Measurements from ENCODE around the gene SCN1A.

SCN1A gene

GRCh38 chr2:166137331-166137730, 9.5 kb upstream of the SCN1A start:
- no peak overlapping the region for H2AFZ ChIP-seq (ENCODE audit: low read length)
- no peak overlapping the region for H3K4me2 ChIP-seq (ENCODE audit: low read depth, low read length, poor library complexity, severe bottlenecking)
- no peak overlapping the region for H3K4me3 ChIP-seq (ENCODE audit: low read length, poor library complexity, severe bottlenecking)
- H3K9me2 ChIP-seq (replicated peaks; ENCODE audit: low read depth, low read length), result no peaks in the 10 kb centered on the region
- H3K27me3 ChIP-seq (ENCODE audit: insufficient read depth, low read length, poor library complexity, severe bottlenecking), result no peaks in the 10 kb centered on the region
- H3K4me1 ChIP-seq (ENCODE audit: insufficient read depth, low read length, poor library complexity, severe bottlenecking), result no peaks in the 10 kb centered on the region
- H3F3A ChIP-seq (ENCODE audit: low read depth), result no peaks in the 10 kb centered on the region
- no peak overlapping the region for H3K9ac ChIP-seq (ENCODE audit: low read depth, low read length, poor library complexity, severe bottlenecking)
- no peaks in the 10 kb centered on the region for H3K36me3 ChIP-seq (ENCODE audit: insufficient read depth, low read length)
- TF ChIP-seq EZH2phosphoT487 (IDR thresholded peaks at IDR 0.05; ENCODE audit: borderline replicate concordance), result no peak
- no peak for TF ChIP-seq CTCF (conservative IDR thresholded peaks at IDR 0.05; ENCODE audit: low read length)
- no peaks in the 10 kb centered on the region for H3K79me2 ChIP-seq (ENCODE audit: insufficient read depth, low read length)
- H4K20me1 ChIP-seq (ENCODE audit: insufficient read depth, low read length, poor library complexity, severe bottlenecking), result no peaks in the 10 kb centered on the region
- no peaks in the 10 kb centered on the region for H3K9me3 ChIP-seq (ENCODE audit: insufficient read depth, low read depth, low read length)

- H3K79me2 ChIP-seq (ENCODE audit: insufficient read depth, low read length), result no peaks in the 10 kb centered on the region
- H2AFZ ChIP-seq (ENCODE audit: low read length), result no peak overlapping the region
- H3K4me2 ChIP-seq (ENCODE audit: low read depth, low read length, poor library complexity, severe bottlenecking), result no peak overlapping the region
- no peaks in the 10 kb centered on the region for H3K27me3 ChIP-seq (ENCODE audit: insufficient read depth, low read length, poor library complexity, severe bottlenecking)
- H3F3A ChIP-seq (ENCODE audit: low read depth), result no peaks in the 10 kb centered on the region
- no peaks in the 10 kb centered on the region for H3K36me3 ChIP-seq (ENCODE audit: insufficient read depth, low read length)
- no peaks in the 10 kb centered on the region for H3K9me2 ChIP-seq (replicated peaks; ENCODE audit: low read depth, low read length)
- no peaks in the 10 kb centered on the region for H3K4me1 ChIP-seq (ENCODE audit: insufficient read depth, low read length, poor library complexity, severe bottlenecking)
- no peaks in the 10 kb centered on the region for H4K20me1 ChIP-seq (ENCODE audit: insufficient read depth, low read length, poor library complexity, severe bottlenecking)
- no peak for TF ChIP-seq EZH2phosphoT487 (IDR thresholded peaks at IDR 0.05; ENCODE audit: borderline replicate concordance)
- no peak for TF ChIP-seq CTCF (conservative IDR thresholded peaks at IDR 0.05; ENCODE audit: low read length)
- H3K4me3 ChIP-seq (ENCODE audit: low read length, poor library complexity, severe bottlenecking), result no peak overlapping the region
- no peak overlapping the region for H3K9ac ChIP-seq (ENCODE audit: low read depth, low read length, poor library complexity, severe bottlenecking)
- no peaks in the 10 kb centered on the region for H3K9me3 ChIP-seq (ENCODE audit: insufficient read depth, low read depth, low read length)
Observed at GRCh38 chr2:166135849-166136258, 8.0 kb upstream of the SCN1A start.

GRCh38 chr2:166135152-166135848, 7.5 kb upstream of the SCN1A start:
- Histone ChIP-seq H3K9ac (ENCODE audit: low read depth, low read length, poor library complexity, severe bottlenecking) (no peak overlapping the region), H3K9me2 (replicated peaks; ENCODE audit: low read depth, low read length) (no peaks in the 10 kb centered on the region), H3K27me3 (ENCODE audit: insufficient read depth, low read length, poor library complexity, severe bottlenecking) (no peaks in the 10 kb centered on the region), H3K9me3 (ENCODE audit: insufficient read depth, low read depth, low read length) (no peaks in the 10 kb centered on the region), H3K4me2 (ENCODE audit: low read depth, low read length, poor library complexity, severe bottlenecking) (no peak overlapping the region), H2AFZ (ENCODE audit: low read length) (no peak overlapping the region), H4K20me1 (ENCODE audit: insufficient read depth, low read length, poor library complexity, severe bottlenecking) (no peaks in the 10 kb centered on the region), H3K4me1 (ENCODE audit: insufficient read depth, low read length, poor library complexity, severe bottlenecking) (no peaks in the 10 kb centered on the region), H3F3A (ENCODE audit: low read depth) (no peaks in the 10 kb centered on the region), H3K36me3 (ENCODE audit: insufficient read depth, low read length) (no peaks in the 10 kb centered on the region), H3K4me3 (ENCODE audit: low read length, poor library complexity, severe bottlenecking) (no peak overlapping the region), H3K79me2 (ENCODE audit: insufficient read depth, low read length) (no peaks in the 10 kb centered on the region)
- no peak for TF ChIP-seq CTCF (conservative IDR thresholded peaks at IDR 0.05; ENCODE audit: low read length)
- TF ChIP-seq EZH2phosphoT487 (IDR thresholded peaks at IDR 0.05; ENCODE audit: borderline replicate concordance), result no peak

All from Loucy (cell line).